GM19035 (cell line): ENCODE data around the gene SGK1.

Source experiments
- ATAC-seq: cut with Tn5 transposase; IDR thresholded peaks from one replicate; pipeline ENCODE4 v1.9.1; 2021; ENCODE audit not compliant: unreplicated experiment

Gene SGK1

GRCh38 chr6:134317471-134318131 is at the start of gene SGK1:
Gene SGK1, minus strand, starts transcription at chr6:134318112. Its CDS starts 652 bp downstream, at chr6:134317460.
- peak; percentile 56 for ATAC-seq

- ATAC-seq, result no peak
These were observed 45.6 kb upstream of the SGK1 start for GRCh38 chr6:134363323-134364039.

- ATAC-seq, result no peak
These were observed 43.1 kb upstream of the SGK1 start for GRCh38 chr6:134361011-134361410.

- ATAC-seq, result no peak
These were observed 41.4 kb upstream of the SGK1 start for GRCh38 chr6:134359302-134359701.

GRCh38 chr6:134358320-134358719 is 40.4 kb upstream of the SGK1 start:
- ATAC-seq, result no peak

GRCh38 chr6:134357022-134357487 is 39.1 kb upstream of the SGK1 start:
- no peak for ATAC-seq

- no peak for ATAC-seq
These were observed 38.5 kb upstream of the SGK1 start for GRCh38 chr6:134356405-134356804.

- no peak for ATAC-seq
These were observed 35.0 kb upstream of the SGK1 start for GRCh38 chr6:134352786-134353480.

- no peak for ATAC-seq
These were observed 33.9 kb upstream of the SGK1 start for GRCh38 chr6:134351615-134352474.

GRCh38 chr6:134347885-134348805 is 30.2 kb upstream of the SGK1 start:
- ATAC-seq, result no peak

- no peak for ATAC-seq
These were observed 29.1 kb upstream of the SGK1 start for GRCh38 chr6:134346932-134347545.

- no peak for ATAC-seq
These were observed 27.9 kb upstream of the SGK1 start for GRCh38 chr6:134345789-134346188.

GRCh38 chr6:134343066-134343465 is 25.2 kb upstream of the SGK1 start:
- ATAC-seq, result no peak

GRCh38 chr6:134341999-134342567 is 24.2 kb upstream of the SGK1 start:
- ATAC-seq, result no peak

GRCh38 chr6:134340179-134340975 is 22.5 kb upstream of the SGK1 start:
- ATAC-seq, result no peak

GRCh38 chr6:134339216-134339615 is 21.3 kb upstream of the SGK1 start:
- ATAC-seq, result no peak

GRCh38 chr6:134331256-134331655 is 13.3 kb upstream of the SGK1 start:
- no peak for ATAC-seq

GRCh38 chr6:134330555-134330954 is 12.6 kb upstream of the SGK1 start:
- ATAC-seq, result no peak
